PC-3 (cell line): ENCODE results near the gene CRHBP. TPM values are rescaled to one million over a fixed set of nuclear protein-coding genes. Genes with fewer than 3 reads are reported as not detected.

Experiments used
- ATAC-seq: fragments of 200-7000 bp; cut with Tn5 transposase; 2 replicates; pipeline ENCODE4 v1.9.1; 2020; ENCODE audit warnings: mild to moderate bottlenecking, moderate library complexity
- BruUV-seq: library from RNA; stranded (reverse); fragments of 400-500 nt; replicated peaks from 2 replicates; lab custom pipeline; 2021; lab: Mats Ljungman, UMichigan
- CTCF ChIA-PET: fragments of 300-600 bp; sonication (Branson Sonifier 250); formaldehyde crosslinking; loops from one replicate; lab custom pipeline; 2022; ENCODE audit warnings: antibody characterized with exemption; lab: Charles Lee
- POLR2A ChIA-PET: fragments of 300-600 bp; sonication (Branson Sonifier 250); formaldehyde crosslinking; loops from one replicate; lab custom pipeline; 2022; ENCODE audit warnings: antibody characterized with exemption; ENCODE audit not compliant: unreplicated experiment; lab: Charles Lee
- DNase-seq: peaks from one replicate; pipeline ENCODE4 v3.0.0-alpha.2; 2015
- H2AFZ ChIP-seq: fragments of 300-600 bp; sonication (generic); 2 replicates; pipeline ENCODE4 v1.6.0; 2016; ENCODE audit warnings: antibody characterized with exemption, low read length
- H3F3A ChIP-seq: fragments of 300-600 bp; sonication (generic); one replicate; pipeline ENCODE4 v1.6.0; 2017; ENCODE audit warnings: antibody characterized with exemption, low read length, control low read depth, mild to moderate bottlenecking; ENCODE audit not compliant: unreplicated experiment
- H3K27ac ChIP-seq: fragments of 300-600 bp; sonication (generic); 2 replicates; pipeline ENCODE4 v1.5.1; 2016; ENCODE audit warnings: mild to moderate bottlenecking, low read length
- H3K27me3 ChIP-seq: fragments of 300-600 bp; sonication (generic); 2 replicates; pipeline ENCODE4 v1.6.1; 2016; ENCODE audit warnings: low read length, mixed read lengths
- H3K36me3 ChIP-seq: fragments of 300-600 bp; sonication (generic); 2 replicates; pipeline ENCODE4 v1.6.1; 2016; ENCODE audit warnings: low read depth, mixed run types, low read length, mixed read lengths
- H3K4me1 ChIP-seq: fragments of 300-600 bp; sonication (generic); 2 replicates; pipeline ENCODE4 v1.5.1; 2016; ENCODE audit warnings: low read length; ENCODE audit not compliant: insufficient read depth
- H3K4me2 ChIP-seq: fragments of 300-600 bp; sonication (generic); 2 replicates; pipeline ENCODE4 v1.6.0; 2016; ENCODE audit warnings: low read length
- H3K4me3 ChIP-seq: fragments of 300-600 bp; sonication (generic); 2 replicates; pipeline ENCODE4 v1.5.1; 2016; ENCODE audit warnings: mild to moderate bottlenecking, low read length, mixed read lengths
- H3K79me2 ChIP-seq: fragments of 300-600 bp; sonication (generic); 2 replicates; pipeline ENCODE4 v1.6.1; 2017; ENCODE audit warnings: low read length, mixed read lengths
- H3K9ac ChIP-seq: fragments of 300-600 bp; sonication (generic); 2 replicates; pipeline ENCODE4 v1.6.0; 2016; ENCODE audit warnings: mild to moderate bottlenecking, low read length
- H3K9me2 ChIP-seq: fragments of 300-600 bp; sonication (generic); replicated peaks from 2 replicates; pipeline ENCODE4 v1.6.1; 2016; ENCODE audit warnings: mixed run types, low read length, mixed read lengths
- H3K9me3 ChIP-seq: fragments of 300-600 bp; sonication (generic); 2 replicates; pipeline ENCODE4 v1.6.1; 2016; ENCODE audit warnings: low read length, mixed read lengths
- H4K20me1 ChIP-seq: fragments of 300-600 bp; sonication (generic); 2 replicates; pipeline ENCODE4 v1.6.1; 2016; ENCODE audit warnings: low read length, mixed read lengths
- EZH2 ChIP-seq: fragments of 300-600 bp; sonication (generic); IDR thresholded peaks from one replicate; pipeline ENCODE4 v1.6.1; 2017; ENCODE audit warnings: antibody characterized with exemption, mild to moderate bottlenecking, low read length; ENCODE audit not compliant: unreplicated experiment
- EZH2phosphoT487 ChIP-seq: fragments of 300-600 bp; sonication (generic); IDR thresholded peaks from 2 replicates; pipeline ENCODE4 v1.6.1; 2018; ENCODE audit warnings: mild to moderate bottlenecking, antibody characterized with exemption, low read length, borderline replicate concordance
- intact Hi-C: fragments of 100-400 bp; cut with micrococcal nuclease; formaldehyde crosslinking; loops from 2 replicates; pipeline ENCODE4 v1.9.0; 2023
- total RNA-seq: library from RNA; depleted of rRNA; stranded (reverse); fragments of >200 nt; gene quantifications from 2 replicates; pipeline ENCODE4 v1.2.3, GENCODE V29; 2014
- TF ChIP-seq, protein P1 (sequence below): fragments of 300-600 bp; sonication (generic); conservative IDR thresholded peaks from 2 replicates; pipeline ENCODE4 v1.5.1; 2017; ENCODE audit warnings: antibody characterized with exemption, low read depth, mild to moderate bottlenecking, low read length

Gene CRHBP
- total RNA-seq, 1 experiment from 2014 or later = not detected

DNA sequence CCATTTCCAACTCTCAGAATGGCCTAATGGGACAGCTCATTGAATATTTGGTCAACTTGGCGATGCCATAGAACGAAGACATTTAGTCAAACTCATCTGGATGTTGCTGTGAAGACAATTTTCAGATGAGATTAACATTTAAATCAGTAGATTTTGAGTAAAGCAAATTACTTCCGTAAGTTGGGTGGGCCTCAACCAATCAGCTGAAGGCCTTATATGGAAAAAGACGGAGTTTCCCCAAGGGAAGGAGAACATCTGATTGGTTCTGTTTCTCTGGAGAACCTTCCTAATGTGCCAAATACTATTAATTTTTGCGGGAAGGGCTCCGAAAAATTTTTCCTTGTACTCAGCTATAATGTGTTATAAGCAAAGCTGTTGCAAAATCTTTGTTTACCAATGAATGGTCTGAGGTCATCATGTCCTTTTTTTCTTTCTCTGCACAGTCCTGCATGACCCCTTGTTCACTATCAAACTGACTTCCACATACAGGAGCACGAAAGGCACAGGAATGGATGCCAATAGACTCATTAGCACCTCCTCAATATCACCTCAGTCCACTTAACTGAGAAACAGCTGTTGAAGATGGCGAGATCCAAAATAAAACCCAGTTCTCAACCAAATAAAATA, 27.8 kb downstream of the CRHBP start:
- Histone ChIP-seq H3K9ac (no peak overlapping the region), H3K4me3 (no peak overlapping the region), H3F3A (no peaks in the 10 kb centered on the region), H3K27ac (no peak overlapping the region), H3K36me3 (no peaks in the 10 kb centered on the region), H2AFZ (no peak overlapping the region), H3K4me1 (no peaks in the 10 kb centered on the region), H3K4me2 (no peak overlapping the region), H3K9me3 (no peaks in the 10 kb centered on the region), H4K20me1 (no peaks in the 10 kb centered on the region), H3K79me2 (no peaks in the 10 kb centered on the region), H3K27me3 (no peaks in the 10 kb centered on the region), H3K9me2 (no peaks in the 10 kb centered on the region)
- BruUV-seq = no TSS peak
- TF ChIP-seq, protein P1, sequence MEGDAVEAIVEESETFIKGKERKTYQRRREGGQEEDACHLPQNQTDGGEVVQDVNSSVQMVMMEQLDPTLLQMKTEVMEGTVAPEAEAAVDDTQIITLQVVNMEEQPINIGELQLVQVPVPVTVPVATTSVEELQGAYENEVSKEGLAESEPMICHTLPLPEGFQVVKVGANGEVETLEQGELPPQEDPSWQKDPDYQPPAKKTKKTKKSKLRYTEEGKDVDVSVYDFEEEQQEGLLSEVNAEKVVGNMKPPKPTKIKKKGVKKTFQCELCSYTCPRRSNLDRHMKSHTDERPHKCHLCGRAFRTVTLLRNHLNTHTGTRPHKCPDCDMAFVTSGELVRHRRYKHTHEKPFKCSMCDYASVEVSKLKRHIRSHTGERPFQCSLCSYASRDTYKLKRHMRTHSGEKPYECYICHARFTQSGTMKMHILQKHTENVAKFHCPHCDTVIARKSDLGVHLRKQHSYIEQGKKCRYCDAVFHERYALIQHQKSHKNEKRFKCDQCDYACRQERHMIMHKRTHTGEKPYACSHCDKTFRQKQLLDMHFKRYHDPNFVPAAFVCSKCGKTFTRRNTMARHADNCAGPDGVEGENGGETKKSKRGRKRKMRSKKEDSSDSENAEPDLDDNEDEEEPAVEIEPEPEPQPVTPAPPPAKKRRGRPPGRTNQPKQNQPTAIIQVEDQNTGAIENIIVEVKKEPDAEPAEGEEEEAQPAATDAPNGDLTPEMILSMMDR = no peak
- TF ChIP-seq EZH2 (no peak), EZH2phosphoT487 (no peak)
- CTCF ChIA-PET = no interaction called here
- DNase-seq (no peak), ATAC-seq (no peak)
- POLR2A ChIA-PET = no interaction called here
- intact Hi-C loops = no loop called here

DNA sequence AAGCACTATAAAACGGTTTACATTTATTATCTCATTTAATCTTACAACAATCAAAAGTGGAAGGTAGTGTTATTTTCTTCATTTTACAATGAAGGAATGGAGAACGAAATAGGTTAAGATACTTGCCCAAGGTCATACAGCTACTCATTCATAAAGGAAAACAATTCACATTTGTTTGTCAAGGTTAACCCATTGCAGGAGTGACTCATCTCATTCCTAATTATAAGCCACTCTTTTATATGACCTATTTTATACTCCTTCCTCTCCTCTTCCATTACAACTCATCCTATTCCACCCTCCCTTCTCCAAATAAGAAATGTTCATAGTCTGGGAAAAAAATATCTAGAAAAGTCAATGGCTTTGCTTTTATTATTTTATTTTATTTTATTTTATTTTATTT, 29.6 kb downstream of the CRHBP start:
- ATAC-seq = peak; percentile 60
- Histone ChIP-seq H2AFZ (no peak overlapping the region), H3K4me2 (no peak overlapping the region), H3K79me2 (no peaks in the 10 kb centered on the region), H3K4me1 (no peaks in the 10 kb centered on the region), H4K20me1 (no peaks in the 10 kb centered on the region), H3K4me3 (no peak overlapping the region), H3K9me2 (no peaks in the 10 kb centered on the region), H3K9me3 (no peaks in the 10 kb centered on the region), H3K27ac (no peak overlapping the region), H3K9ac (no peak overlapping the region), H3K36me3 (no peaks in the 10 kb centered on the region), H3F3A (no peaks in the 10 kb centered on the region), H3K27me3 (no peaks in the 10 kb centered on the region)
- ChIA-PET CTCF (no interaction called here), POLR2A (no interaction called here)
- BruUV-seq = no TSS peak
- intact Hi-C loops = no loop called here
- DNase-seq = peak; percentile 4
- TF ChIP-seq EZH2 = no peak
- TF ChIP-seq EZH2phosphoT487 = no peak
- TF ChIP-seq, protein P1 = no peak

DNA sequence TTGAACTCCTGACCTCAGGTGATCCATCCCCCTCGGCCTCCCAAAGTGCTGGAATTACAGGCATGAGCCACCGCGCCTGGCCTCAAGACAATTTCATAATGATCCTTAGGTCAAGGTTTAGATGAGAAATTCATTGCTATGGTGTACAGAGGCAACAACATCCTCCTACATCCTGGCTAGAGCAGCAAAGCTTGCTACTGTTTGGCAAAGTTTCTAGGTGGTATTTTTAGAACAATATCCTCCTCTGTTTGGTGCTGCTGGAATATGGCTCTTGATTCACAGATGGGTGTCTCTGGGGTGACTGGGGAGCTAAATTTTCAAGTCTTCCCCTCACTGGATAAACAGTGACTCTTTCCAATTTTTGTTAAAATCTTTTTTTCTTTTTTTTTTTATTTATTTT, 30.6 kb downstream of the CRHBP start:
- Histone ChIP-seq H2AFZ (no peak overlapping the region), H3K9me2 (no peaks in the 10 kb centered on the region), H3K4me1 (no peaks in the 10 kb centered on the region), H3K79me2 (no peaks in the 10 kb centered on the region), H3K27me3 (no peaks in the 10 kb centered on the region), H3K4me3 (no peak overlapping the region), H3K27ac (no peak overlapping the region), H3K36me3 (no peaks in the 10 kb centered on the region), H3K9ac (no peak overlapping the region), H3K4me2 (no peak overlapping the region), H4K20me1 (no peaks in the 10 kb centered on the region), H3K9me3 (no peaks in the 10 kb centered on the region), H3F3A (no peaks in the 10 kb centered on the region)
- POLR2A ChIA-PET = no interaction called here
- intact Hi-C loops = no loop called here
- TF ChIP-seq EZH2phosphoT487 (no peak), EZH2 (no peak)
- TF ChIP-seq, protein P1 = no peak
- BruUV-seq = no TSS peak
- no peak for ATAC-seq
- no peak for DNase-seq
- CTCF ChIA-PET = no interaction called here
